ENCODE measurements around the gene SLF2.

SLF2 gene

GRCh38 chr10:100901051-100901450, 11.7 kb upstream of the SLF2 start:
- no peak for DNase-seq

GRCh38 chr10:100902622-100903021, 10.1 kb upstream of the SLF2 start:
- no peak for DNase-seq

- DNase-seq = no peak
Observed at GRCh38 chr10:100904917-100905316, 7.8 kb upstream of the SLF2 start.

- no peak for DNase-seq
Observed at GRCh38 chr10:100907175-100907574, 5.6 kb upstream of the SLF2 start.

- DNase-seq = no peak
Observed at GRCh38 chr10:100907773-100908363, 4.9 kb upstream of the SLF2 start.

- no peak for DNase-seq
Observed at GRCh38 chr10:100908378-100908777, 4.4 kb upstream of the SLF2 start.

- DNase-seq = peak; percentile 5
Observed at GRCh38 chr10:100909501-100910263, 3.1 kb upstream of the SLF2 start.

GRCh38 chr10:100911472-100911871, 1.3 kb upstream of the SLF2 start:
- DNase-seq = no peak

GRCh38 chr10:100912013-100912604, 654 bp upstream of the SLF2 start:
- DNase-seq = peak; percentile 31

GRCh38 chr10:100913470-100913865, 705 bp downstream of the SLF2 start:
- DNase-seq = no peak

- DNase-seq = no peak
Observed at GRCh38 chr10:100917071-100917470, 4.3 kb downstream of the SLF2 start.

GRCh38 chr10:100923580-100923979, 10.8 kb downstream of the SLF2 start:
- DNase-seq = no peak

GRCh38 chr10:100927266-100927665, 14.5 kb downstream of the SLF2 start:
- DNase-seq = no peak

- no peak for DNase-seq
Observed at GRCh38 chr10:100928039-100928438, 15.3 kb downstream of the SLF2 start.

- DNase-seq = no peak
Observed at GRCh38 chr10:100930368-100930767, 17.6 kb downstream of the SLF2 start.

- DNase-seq = peak; percentile 20
Observed at GRCh38 chr10:100934084-100934659, 21.4 kb downstream of the SLF2 start.

GRCh38 chr10:100939763-100940344, 27.1 kb downstream of the SLF2 start:
- no peak for DNase-seq

- no peak for DNase-seq
Observed at GRCh38 chr10:100942229-100942628, 29.5 kb downstream of the SLF2 start.

- no peak for DNase-seq
Observed at GRCh38 chr10:100943508-100943907, 30.7 kb downstream of the SLF2 start.

- DNase-seq = no peak
Observed at GRCh38 chr10:100945754-100946153, 33.0 kb downstream of the SLF2 start.

GRCh38 chr10:100948916-100949315, 36.2 kb downstream of the SLF2 start:
- DNase-seq = no peak

- DNase-seq = peak; percentile 57
Observed at GRCh38 chr10:100960251-100960650, 47.5 kb downstream of the SLF2 start.

GRCh38 chr10:100962351-100963080, 49.8 kb downstream of the SLF2 start:
- DNase-seq = no peak
